ENCODE data around the gene SSR2. TPM values are rescaled to one million over a fixed set of nuclear protein-coding genes. Genes with fewer than 3 reads are reported as not detected.

Gene SSR2
- 558 and 731 TPM in 2 replicates for total RNA-seq

GRCh38 chr1:156020293-156021092 lies at the start of gene SSR2:
Gene SSR2 (minus strand): TSS chr1:156020951. CDS start chr1:156020167, 784 bp downstream.

GRCh38 chr1:156060937-156061636 lies 40.3 kb upstream of the SSR2 start, which contains the start of gene RAB25:
Gene RAB25 (plus strand): TSS chr1:156061160. CDS start chr1:156061401, 241 bp downstream.

GRCh38 chr1:156054500-156055280 lies 33.9 kb upstream of the SSR2 start, which contains the start of gene LAMTOR2:
Gene LAMTOR2 (plus strand): TSS chr1:156054782. CDS start chr1:156054890, 108 bp downstream.

GRCh38 chr1:156053768-156054499 lies 33.2 kb upstream of the SSR2 start, which contains the start of gene UBQLN4:
Gene UBQLN4 (minus strand): TSS chr1:156053798. CDS start chr1:156053701, 97 bp downstream.

GRCh38 chr1:155978325-155978972 lies 42.3 kb downstream of the SSR2 start, which contains the start of gene ARHGEF2:
Gene ARHGEF2 (minus strand): TSS chr1:155978547. CDS start chr1:155978427, 120 bp downstream.

Other genes starting within 250 kb of the SSR2 start
- gene GON4L, start 163.7 kb downstream of the SSR2 start, total RNA-seq, result 11.6 and 29.6 TPM in 2 replicates
- gene SYT11, start 161.4 kb downstream of the SSR2 start, total RNA-seq, result 30.6 and 31.3 TPM in 2 replicates
- gene RIT1, start 109.6 kb downstream of the SSR2 start, total RNA-seq, result 23.8 and 27.7 TPM in 2 replicates
- gene KHDC4, start 86.5 kb downstream of the SSR2 start, total RNA-seq, result 11.5 and 57.6 TPM in 2 replicates
- not detected in 2 replicates for gene RXFP4, start 79.3 kb downstream of the SSR2 start, total RNA-seq
- 118 and 139 TPM in 2 replicates for gene ARHGEF2, start 42.4 kb downstream of the SSR2 start, total RNA-seq
- gene UBQLN4, start 32.8 kb upstream of the SSR2 start, total RNA-seq, result 14.3 and 20.0 TPM in 2 replicates
- 68.6 and 87.1 TPM in 2 replicates for gene LAMTOR2, start 33.8 kb upstream of the SSR2 start, total RNA-seq
- gene RAB25, start 40.2 kb upstream of the SSR2 start, total RNA-seq, result 0.80 and 3.4 TPM in 2 replicates
- gene MEX3A, start 61.5 kb upstream of the SSR2 start, total RNA-seq, result 7.0 and 15.8 TPM in 2 replicates
- gene LMNA, start 93.8 kb upstream of the SSR2 start, total RNA-seq, result 439 and 479 TPM in 2 replicates
- 0.65 and 0.88 TPM in 2 replicates for gene SEMA4A, start 132.6 kb upstream of the SSR2 start, total RNA-seq
- 11.6 and 15.2 TPM in 2 replicates for gene SLC25A44, start 173.2 kb upstream of the SSR2 start, total RNA-seq
- gene PMF1, start 192.1 kb upstream of the SSR2 start, total RNA-seq, result 53.4 and 80.4 TPM in 2 replicates
- 1.2 TPM in 1 of 2 replicates, not detected in the other for gene BGLAP, start 221.2 kb upstream of the SSR2 start, total RNA-seq
- gene PAQR6, start 227.1 kb upstream of the SSR2 start, total RNA-seq, result 0.26 and 2.1 TPM in 2 replicates

All from epithelial cell of alveolus of lung (primary cell).